Smooth muscle cell (in vitro differentiated cells): ENCODE data around the gene SORCS2. TPM values are rescaled to one million over a fixed set of nuclear protein-coding genes. Genes with fewer than 3 reads are reported as not detected.

Experiments used
- DNase-seq: peaks from one replicate; lab custom pipeline; 2025; ENCODE audit not compliant: unreplicated experiment; lab: John Stamatoyannopoulos, UW
- H2AFZ ChIP-seq: fragments of 200-600 bp; sonication (generic); 2 replicates; pipeline ENCODE4 v1.6.0; 2016; ENCODE audit warnings: antibody characterized with exemption, low read depth, mild to moderate bottlenecking
- H3F3A ChIP-seq: fragments of 200-600 bp; sonication (generic); 2 replicates; pipeline ENCODE4 v1.6.0; 2017; ENCODE audit warnings: antibody characterized with exemption, low read depth
- H3K27ac ChIP-seq: fragments of 200-600 bp; sonication (generic); 2 replicates; pipeline ENCODE4 v1.5.1; 2016; ENCODE audit warnings: low read depth, mild to moderate bottlenecking
- H3K27me3 ChIP-seq: fragments of 200-600 bp; sonication (generic); 2 replicates; pipeline ENCODE4 v1.6.1; 2016; ENCODE audit warnings: low read depth, mild to moderate bottlenecking
- H3K36me3 ChIP-seq: fragments of 200-600 bp; sonication (generic); 2 replicates; pipeline ENCODE4 v1.5.1; 2016; ENCODE audit warnings: low read depth
- H3K4me1 ChIP-seq: fragments of 200-600 bp; sonication (generic); 2 replicates; pipeline ENCODE4 v1.5.1; 2016; ENCODE audit warnings: low read depth
- H3K4me2 ChIP-seq: fragments of 200-600 bp; sonication (generic); 2 replicates; pipeline ENCODE4 v1.6.0; 2016; ENCODE audit warnings: mild to moderate bottlenecking
- H3K4me3 ChIP-seq: fragments of 200-600 bp; sonication (generic); 2 replicates; pipeline ENCODE4 v1.5.1; 2016; ENCODE audit warnings: mild to moderate bottlenecking
- H3K79me2 ChIP-seq: fragments of 200-600 bp; sonication (generic); 2 replicates; pipeline ENCODE4 v1.6.0; 2016; ENCODE audit warnings: low read depth, mild to moderate bottlenecking
- H3K9ac ChIP-seq: fragments of 200-600 bp; sonication (generic); 2 replicates; pipeline ENCODE4 v1.6.0; 2016; ENCODE audit warnings: low read depth
- H3K9me3 ChIP-seq: fragments of 200-600 bp; sonication (generic); replicated peaks from 2 replicates; pipeline ENCODE4 v1.5.1; 2016; ENCODE audit warnings: low read depth
- H4K20me1 ChIP-seq: fragments of 200-600 bp; sonication (generic); 2 replicates; pipeline ENCODE4 v1.6.0; 2016; ENCODE audit warnings: low read depth
- WGBS: methylation state at CpG from one replicate; pipeline ENCODE4 v1.1.7; 2016; ENCODE audit warnings: low lambda C conversion rate; 5-methylcytosine and 5-hydroxymethylcytosine counted together
- polyA plus RNA-seq: library from polyadenylated mRNA; unstranded; fragments of >200 nt; fragmentation: Nextera tagmentation; extraction: Ambion mirVana; gene quantifications from 2 replicates; pipeline ENCODE4 v1.2.1, GENCODE V29; 2016
- total RNA-seq: library from RNA; depleted of rRNA; stranded (reverse); fragments of >200 nt; gene quantifications from 2 replicates; pipeline ENCODE4 v1.2.3, GENCODE V29; 2014
- TF ChIP-seq, protein P1 (sequence below): fragments of 200-600 bp; sonication (generic); IDR thresholded peaks from 2 replicates; pipeline ENCODE4 v1.5.1; 2017; ENCODE audit warnings: borderline replicate concordance, mild to moderate bottlenecking, antibody characterized with exemption; ENCODE audit not compliant: insufficient read depth, poor library complexity, severe bottlenecking

Gene SORCS2
- total and polyA plus RNA-seq, 2 experiments from 2014 or later: 5.2 to 9.3 TPM

DNA sequence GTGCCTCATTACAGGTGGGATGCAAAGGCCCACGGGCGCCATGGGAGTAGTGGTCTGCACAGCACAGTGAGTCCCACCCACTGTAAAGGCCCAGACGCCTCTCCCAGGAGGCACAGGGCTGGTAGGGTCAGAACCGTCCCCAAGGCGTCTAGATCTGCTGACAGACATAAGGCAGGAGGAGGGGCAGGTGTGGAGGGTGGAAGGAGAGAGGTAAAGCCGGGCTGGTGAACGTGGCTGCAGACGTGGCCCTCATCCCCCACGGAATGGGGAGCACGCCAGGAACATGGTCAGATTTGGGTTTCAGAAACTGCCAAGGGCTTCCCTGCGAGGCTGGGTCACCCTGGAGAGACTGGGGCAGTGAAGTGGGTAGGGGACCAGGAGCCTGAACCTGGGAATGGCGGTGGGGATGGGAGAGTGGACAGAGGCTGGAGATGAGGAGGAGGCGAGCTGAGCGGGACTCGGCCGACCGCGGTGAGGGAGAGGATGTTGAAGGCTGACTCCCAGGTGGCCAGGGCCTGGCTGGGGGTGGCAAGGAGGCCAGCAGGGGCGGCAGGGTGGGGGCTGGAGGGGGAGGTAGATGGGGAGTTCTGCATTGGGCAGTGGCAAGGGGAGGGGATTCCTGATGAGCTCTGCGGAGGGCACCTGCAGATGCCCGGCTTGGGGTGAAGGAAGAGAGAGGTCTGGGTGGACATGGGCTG lies 562.4 kb downstream of the SORCS2 start:
- H3K27me3 ChIP-seq: no peaks in the 10 kb centered on the region
- H3K4me2 ChIP-seq: no peak overlapping the region
- no peak overlapping the region for H3K4me3 ChIP-seq
- WGBS: 97% methylated on average over 16 of the region's 21 CpGs
- TF ChIP-seq, protein P1, sequence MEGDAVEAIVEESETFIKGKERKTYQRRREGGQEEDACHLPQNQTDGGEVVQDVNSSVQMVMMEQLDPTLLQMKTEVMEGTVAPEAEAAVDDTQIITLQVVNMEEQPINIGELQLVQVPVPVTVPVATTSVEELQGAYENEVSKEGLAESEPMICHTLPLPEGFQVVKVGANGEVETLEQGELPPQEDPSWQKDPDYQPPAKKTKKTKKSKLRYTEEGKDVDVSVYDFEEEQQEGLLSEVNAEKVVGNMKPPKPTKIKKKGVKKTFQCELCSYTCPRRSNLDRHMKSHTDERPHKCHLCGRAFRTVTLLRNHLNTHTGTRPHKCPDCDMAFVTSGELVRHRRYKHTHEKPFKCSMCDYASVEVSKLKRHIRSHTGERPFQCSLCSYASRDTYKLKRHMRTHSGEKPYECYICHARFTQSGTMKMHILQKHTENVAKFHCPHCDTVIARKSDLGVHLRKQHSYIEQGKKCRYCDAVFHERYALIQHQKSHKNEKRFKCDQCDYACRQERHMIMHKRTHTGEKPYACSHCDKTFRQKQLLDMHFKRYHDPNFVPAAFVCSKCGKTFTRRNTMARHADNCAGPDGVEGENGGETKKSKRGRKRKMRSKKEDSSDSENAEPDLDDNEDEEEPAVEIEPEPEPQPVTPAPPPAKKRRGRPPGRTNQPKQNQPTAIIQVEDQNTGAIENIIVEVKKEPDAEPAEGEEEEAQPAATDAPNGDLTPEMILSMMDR: no peak
- DNase-seq: no peak
- H3K27ac ChIP-seq: no peak overlapping the region
- H3K79me2 ChIP-seq: no peaks in the 10 kb centered on the region
- H3F3A ChIP-seq: no peaks in the 10 kb centered on the region
- no peak overlapping the region for H2AFZ ChIP-seq
- H4K20me1 ChIP-seq: peaks cover 56% of the 10 kb centered on the region
- no peaks in the 10 kb centered on the region for H3K36me3 ChIP-seq
- H3K9ac ChIP-seq: no peak overlapping the region
- H3K9me3 ChIP-seq: no peaks in the 10 kb centered on the region
- peaks cover 11% of the 10 kb centered on the region for H3K4me1 ChIP-seq

DNA sequence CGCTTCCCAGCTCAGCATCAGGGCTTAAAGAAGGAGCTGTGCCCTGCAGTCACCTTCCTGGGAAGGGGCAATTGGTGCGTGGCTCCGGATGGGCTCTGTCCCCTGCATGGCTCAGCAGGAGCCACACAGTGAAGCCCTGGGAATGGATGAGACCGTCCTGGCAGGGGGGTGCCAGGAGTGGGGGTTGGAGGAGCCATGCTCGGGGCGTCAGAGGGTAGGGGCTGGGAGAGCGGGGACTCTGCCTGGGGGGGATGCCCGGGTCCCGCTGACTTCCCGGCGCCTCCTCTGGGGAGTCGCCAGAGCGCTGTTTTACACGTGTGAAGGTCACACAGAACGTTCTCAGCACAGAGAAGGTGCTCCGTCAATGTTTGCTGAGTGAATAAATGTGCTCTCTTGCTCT lies 563.2 kb downstream of the SORCS2 start:
- 89% methylated on average over 10 of the region's 16 CpGs for WGBS
- H3K36me3 ChIP-seq: no peaks in the 10 kb centered on the region
- H3K4me2 ChIP-seq: no peak overlapping the region
- H3K9ac ChIP-seq: no peak overlapping the region
- peaks cover 11% of the 10 kb centered on the region for H3K4me1 ChIP-seq
- DNase-seq: no peak
- peaks cover 56% of the 10 kb centered on the region for H4K20me1 ChIP-seq
- TF ChIP-seq, protein P1: no peak
- H3K4me3 ChIP-seq: no peak overlapping the region
- no peak overlapping the region for H2AFZ ChIP-seq
- no peaks in the 10 kb centered on the region for H3K27me3 ChIP-seq
- H3K79me2 ChIP-seq: no peaks in the 10 kb centered on the region
- H3K27ac ChIP-seq: no peak overlapping the region
- no peaks in the 10 kb centered on the region for H3F3A ChIP-seq
- H3K9me3 ChIP-seq: no peaks in the 10 kb centered on the region

DNA sequence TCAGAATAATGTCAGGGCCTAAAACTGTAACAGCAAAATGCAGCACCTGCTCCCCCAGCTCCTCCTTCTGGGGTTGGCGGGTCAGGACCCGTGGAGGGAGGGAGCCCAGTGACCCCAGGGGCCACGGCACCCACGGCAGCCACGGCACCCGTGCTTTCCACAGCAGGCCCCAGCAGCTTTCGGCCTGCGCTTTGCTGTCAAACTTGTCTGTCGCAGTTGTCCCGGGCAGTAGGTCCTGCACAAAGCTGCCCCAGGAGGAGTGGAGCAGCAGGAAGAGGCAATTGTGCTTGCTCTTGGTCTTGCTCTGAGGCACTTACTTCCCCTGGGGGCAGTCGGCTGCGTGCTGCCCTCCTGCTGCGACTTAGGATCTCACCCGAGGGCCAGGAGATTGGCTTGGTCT lies 563.7 kb downstream of the SORCS2 start:
- Histone ChIP-seq H3K4me2 (no peak overlapping the region), H4K20me1 (peaks cover 61% of the 10 kb centered on the region), H3K27ac (no peak overlapping the region), H3K4me3 (no peak overlapping the region), H3F3A (no peaks in the 10 kb centered on the region), H3K79me2 (no peaks in the 10 kb centered on the region), H3K4me1 (peaks cover 11% of the 10 kb centered on the region), H2AFZ (no peak overlapping the region), H3K9ac (no peak overlapping the region), H3K9me3 (no peaks in the 10 kb centered on the region), H3K36me3 (no peaks in the 10 kb centered on the region), H3K27me3 (no peaks in the 10 kb centered on the region)
- WGBS: 97% methylated on average over 14 of the region's 14 CpGs
- DNase-seq: no peak
- TF ChIP-seq, protein P1: no peak
